Measurements from ENCODE around the gene KRTAP10-8.
"Not testable (repeated sequence)": the region's sequence is repeated elsewhere in the genome, so short reads cannot be mapped to it uniquely, and the experiment has no call there.

KRTAP10-8 gene

GRCh38 chr21:44627831-44628233 lies 16.0 kb downstream of the KRTAP10-8 start:
- H3K4me3 Mint-ChIP-seq; H3K27me3 Mint-ChIP-seq (ENCODE audit: low read depth); DNase-seq (ENCODE audit: low spot score); H3K4me1 Mint-ChIP-seq (ENCODE audit: low read depth); H3K27ac Mint-ChIP-seq: not testable (repeated sequence)
- Mint-ChIP-seq H3K9me3 (peaks cover 52% of the 10 kb centered on the region), H3K36me3 (ENCODE audit: low read depth) (peaks cover 17% of the 10 kb centered on the region)

DNA sequence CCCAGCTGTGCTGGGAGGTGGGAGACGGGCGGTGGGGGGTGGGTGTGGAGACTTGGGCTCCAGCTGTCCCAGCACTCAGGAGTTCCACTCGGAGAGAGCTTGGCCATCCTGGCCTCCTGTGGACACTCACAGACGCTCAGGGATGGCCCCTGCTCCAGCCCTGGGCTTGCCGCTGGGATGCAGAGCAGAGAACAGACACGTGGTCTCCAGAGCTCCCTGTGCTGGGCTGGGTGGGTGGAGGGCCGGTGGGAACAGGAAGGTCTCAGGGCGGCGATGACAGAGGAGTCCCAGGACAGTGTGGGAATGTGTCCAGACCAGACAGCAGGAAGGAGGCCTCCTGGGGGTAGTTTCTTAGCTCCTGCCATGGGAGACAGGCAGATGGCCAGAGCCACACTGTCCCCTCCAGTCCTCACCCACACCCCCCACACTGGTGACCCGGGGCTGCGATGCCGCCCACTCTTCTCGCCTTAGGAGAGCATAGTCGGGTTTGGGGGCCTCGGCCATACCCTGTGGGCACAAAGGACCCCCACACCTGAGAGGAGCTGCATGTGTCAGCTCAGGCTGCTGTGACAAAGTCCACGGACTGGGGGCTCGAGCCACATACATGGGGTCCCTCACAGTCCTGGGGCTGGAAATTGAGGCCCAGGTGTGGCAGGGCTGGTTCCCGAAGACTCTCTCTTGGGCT lies 17.0 kb downstream of the KRTAP10-8 start:
- H3K4me3 Mint-ChIP-seq, result no peak overlapping the region
- no peak for DNase-seq (ENCODE audit: low spot score)
- H3K27me3 Mint-ChIP-seq (ENCODE audit: low read depth), result peaks cover 7% of the 10 kb centered on the region
- H3K9me3 Mint-ChIP-seq, result peaks cover 52% of the 10 kb centered on the region
- no peak overlapping the region for H3K27ac Mint-ChIP-seq
- H3K4me1 Mint-ChIP-seq (ENCODE audit: low read depth), result peaks cover 6% of the 10 kb centered on the region
- H3K36me3 Mint-ChIP-seq (ENCODE audit: low read depth), result peaks cover 14% of the 10 kb centered on the region

DNA sequence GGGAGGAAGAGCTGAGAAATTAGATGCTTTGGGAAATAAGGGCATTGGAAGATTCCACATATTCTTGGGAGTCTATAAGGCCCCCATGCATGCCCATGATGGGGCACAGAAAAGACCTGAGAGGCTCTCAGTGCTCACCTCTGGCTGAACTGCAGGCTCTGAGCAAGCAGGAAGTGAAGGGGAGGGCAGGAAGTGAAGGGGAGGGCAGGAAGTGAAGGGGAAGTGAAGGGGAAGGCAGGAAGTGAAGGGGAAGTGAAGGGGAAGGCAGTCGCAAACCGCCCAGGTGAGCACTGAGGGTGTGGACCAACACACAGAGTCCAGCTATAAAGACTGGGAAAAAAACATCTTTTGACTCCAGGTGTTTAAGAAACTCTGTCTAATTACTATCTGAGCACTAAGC lies 18.6 kb downstream of the KRTAP10-8 start:
- Mint-ChIP-seq H3K36me3 (ENCODE audit: low read depth) (peaks cover 10% of the 10 kb centered on the region), H3K27ac (no peak overlapping the region), H3K27me3 (ENCODE audit: low read depth) (peaks cover 4% of the 10 kb centered on the region), H3K9me3 (peaks cover 38% of the 10 kb centered on the region), H3K4me3 (no peak overlapping the region), H3K4me1 (ENCODE audit: low read depth) (peaks cover 6% of the 10 kb centered on the region)
- no peak for DNase-seq (ENCODE audit: low spot score)

DNA sequence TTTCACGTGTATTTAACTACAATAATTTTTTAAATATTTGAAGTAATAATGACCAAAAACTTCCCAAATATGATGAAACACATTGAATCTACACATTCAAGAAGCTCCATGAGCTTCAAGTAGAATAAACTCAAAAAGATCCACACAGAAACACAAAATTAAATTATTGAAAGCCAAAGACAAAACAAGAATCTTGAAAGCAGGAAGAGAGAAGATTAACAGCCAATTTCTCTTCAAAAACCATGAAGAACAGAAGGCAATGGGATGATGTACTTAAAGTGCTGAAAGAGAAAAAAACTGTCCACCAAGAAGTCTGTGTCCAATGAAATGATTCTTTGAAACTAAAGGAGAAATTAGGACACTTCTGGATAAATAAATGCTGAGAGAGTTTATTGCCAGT lies 20.2 kb downstream of the KRTAP10-8 start:
- H3K27ac Mint-ChIP-seq, result no peak overlapping the region
- H3K4me1 Mint-ChIP-seq (ENCODE audit: low read depth), result peaks cover 6% of the 10 kb centered on the region
- no peak for DNase-seq (ENCODE audit: low spot score)
- peaks cover 10% of the 10 kb centered on the region for H3K36me3 Mint-ChIP-seq (ENCODE audit: low read depth)
- peaks cover 4% of the 10 kb centered on the region for H3K27me3 Mint-ChIP-seq (ENCODE audit: low read depth)
- H3K4me3 Mint-ChIP-seq, result no peak overlapping the region
- H3K9me3 Mint-ChIP-seq, result peaks cover 38% of the 10 kb centered on the region

- H3K36me3 Mint-ChIP-seq (ENCODE audit: low read depth), result peaks cover 5% of the 10 kb centered on the region
- no peak overlapping the region for H3K4me3 Mint-ChIP-seq
- peaks cover 35% of the 10 kb centered on the region for H3K9me3 Mint-ChIP-seq
- peaks cover 7% of the 10 kb centered on the region for H3K27me3 Mint-ChIP-seq (ENCODE audit: low read depth)
- no peak for DNase-seq (ENCODE audit: low spot score)
- H3K4me1 Mint-ChIP-seq (ENCODE audit: low read depth), result no peaks in the 10 kb centered on the region
- no peak overlapping the region for H3K27ac Mint-ChIP-seq
Observed at GRCh38 chr21:44636209-44637017, 24.5 kb downstream of the KRTAP10-8 start.

DNA sequence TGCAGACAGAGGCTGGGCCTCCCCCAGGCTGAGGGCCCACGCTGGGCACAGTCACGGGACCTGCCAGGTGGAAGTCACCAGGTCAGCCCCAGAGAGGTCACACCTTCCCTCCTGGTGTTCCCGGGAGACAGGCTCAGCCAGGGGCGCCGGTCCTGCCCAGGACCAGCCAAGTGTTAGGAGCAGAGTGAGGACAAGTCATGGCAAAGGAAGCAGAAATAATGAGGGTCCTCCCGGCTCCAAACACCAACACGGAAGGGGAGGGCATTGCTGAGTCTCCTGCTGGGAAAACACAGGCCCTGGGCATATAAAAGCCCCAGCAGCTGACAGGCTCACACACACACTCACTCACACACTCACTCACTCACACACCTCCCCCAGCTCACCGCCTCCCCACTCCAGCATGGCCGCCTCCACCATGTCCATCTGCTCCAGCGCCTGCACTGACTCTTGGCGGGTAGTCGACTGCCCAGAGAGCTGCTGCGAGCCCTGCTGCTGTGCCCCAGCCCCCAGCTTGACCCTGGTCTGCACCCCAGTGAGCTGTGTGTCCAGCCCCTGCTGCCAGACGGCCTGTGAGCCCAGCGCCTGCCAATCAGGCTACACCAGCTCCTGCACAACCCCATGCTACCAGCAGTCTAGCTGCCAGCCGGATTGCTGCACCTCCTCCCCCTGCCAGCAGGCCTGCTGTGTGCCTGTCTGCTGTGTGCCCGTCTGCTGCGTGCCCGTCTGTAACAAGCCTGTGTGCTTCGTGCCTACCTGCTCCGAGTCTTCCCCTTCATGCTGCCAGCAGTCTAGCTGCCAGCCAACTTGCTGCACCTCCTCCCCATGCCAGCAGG lies 25.4 kb downstream of the KRTAP10-8 start, which contains the start of gene KRTAP10-10:
TSS of gene KRTAP10-10 (plus strand) at position 339 of the 833 bp plus-strand sequence. CDS start at position 401, 62 bp downstream.
- peaks cover 33% of the 10 kb centered on the region for H3K9me3 Mint-ChIP-seq
- H3K4me3 Mint-ChIP-seq, result no peak within 1 kb of the TSS
- no peak within 1 kb of the TSS for H3K27ac Mint-ChIP-seq
- peaks cover 5% of the 10 kb centered on the region for H3K27me3 Mint-ChIP-seq (ENCODE audit: low read depth)
- peaks cover 2% of the 10 kb centered on the region for H3K36me3 Mint-ChIP-seq (ENCODE audit: low read depth)
- no peak for DNase-seq (ENCODE audit: low spot score)
- no peaks in the 10 kb centered on the region for H3K4me1 Mint-ChIP-seq (ENCODE audit: low read depth)

- peaks cover 33% of the 10 kb centered on the region for H3K9me3 Mint-ChIP-seq
- not testable (repeated sequence) for H3K4me1 Mint-ChIP-seq (ENCODE audit: low read depth); H3K27ac Mint-ChIP-seq; H3K36me3 Mint-ChIP-seq (ENCODE audit: low read depth); DNase-seq (ENCODE audit: low spot score); H3K4me3 Mint-ChIP-seq; H3K27me3 Mint-ChIP-seq (ENCODE audit: low read depth)
Observed at GRCh38 chr21:44637851-44638348, 26.0 kb downstream of the KRTAP10-8 start.

GRCh38 chr21:44638506-44639330 lies 26.8 kb downstream of the KRTAP10-8 start:
- H3K27me3 Mint-ChIP-seq (ENCODE audit: low read depth); H3K36me3 Mint-ChIP-seq (ENCODE audit: low read depth); DNase-seq (ENCODE audit: low spot score); H3K27ac Mint-ChIP-seq; H3K4me3 Mint-ChIP-seq; H3K4me1 Mint-ChIP-seq (ENCODE audit: low read depth): not testable (repeated sequence)
- H3K9me3 Mint-ChIP-seq, result peaks cover 33% of the 10 kb centered on the region

- H3K4me1 Mint-ChIP-seq (ENCODE audit: low read depth), result no peaks in the 10 kb centered on the region
- no peak overlapping the region for H3K4me3 Mint-ChIP-seq
- H3K36me3 Mint-ChIP-seq (ENCODE audit: low read depth), result peaks cover 7% of the 10 kb centered on the region
- peaks cover 37% of the 10 kb centered on the region for H3K9me3 Mint-ChIP-seq
- DNase-seq (ENCODE audit: low spot score), result no peak
- H3K27me3 Mint-ChIP-seq (ENCODE audit: low read depth), result peaks cover 3% of the 10 kb centered on the region
- H3K27ac Mint-ChIP-seq, result no peak overlapping the region
Observed at GRCh38 chr21:44639331-44639655, 27.4 kb downstream of the KRTAP10-8 start.

DNA sequence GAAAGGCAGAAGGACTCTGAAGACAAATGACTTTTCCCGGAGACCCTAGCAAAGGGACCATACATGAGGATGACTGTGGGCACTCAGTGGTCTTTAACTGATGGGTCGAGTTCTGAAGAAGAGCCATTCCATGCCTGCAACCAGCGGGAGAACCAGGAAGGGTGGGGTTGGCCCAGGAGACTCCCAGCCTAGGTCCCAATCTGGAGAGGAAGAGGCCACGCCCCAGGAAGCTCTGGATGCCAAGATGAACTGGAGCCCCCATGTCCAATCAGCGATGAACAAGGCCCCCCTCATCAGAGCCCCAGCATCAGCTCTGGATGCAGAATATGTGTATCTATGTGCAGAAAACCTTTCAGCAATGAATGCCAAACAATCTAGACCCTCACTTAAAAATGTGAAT lies 28.9 kb downstream of the KRTAP10-8 start:
- H3K4me3 Mint-ChIP-seq, result no peak overlapping the region
- H3K9me3 Mint-ChIP-seq, result peaks cover 47% of the 10 kb centered on the region
- peaks cover 7% of the 10 kb centered on the region for H3K36me3 Mint-ChIP-seq (ENCODE audit: low read depth)
- H3K27me3 Mint-ChIP-seq (ENCODE audit: low read depth), result peaks cover 3% of the 10 kb centered on the region
- no peak for DNase-seq (ENCODE audit: low spot score)
- H3K27ac Mint-ChIP-seq, result no peak overlapping the region
- H3K4me1 Mint-ChIP-seq (ENCODE audit: low read depth), result no peaks in the 10 kb centered on the region

- H3K4me3 Mint-ChIP-seq, result no peak overlapping the region
- peaks cover 3% of the 10 kb centered on the region for H3K27me3 Mint-ChIP-seq (ENCODE audit: low read depth)
- DNase-seq (ENCODE audit: low spot score), result no peak
- no peaks in the 10 kb centered on the region for H3K4me1 Mint-ChIP-seq (ENCODE audit: low read depth)
- peaks cover 7% of the 10 kb centered on the region for H3K36me3 Mint-ChIP-seq (ENCODE audit: low read depth)
- no peak overlapping the region for H3K27ac Mint-ChIP-seq
- H3K9me3 Mint-ChIP-seq, result peaks cover 54% of the 10 kb centered on the region
Observed at GRCh38 chr21:44643741-44644310, 31.9 kb downstream of the KRTAP10-8 start.

DNA sequence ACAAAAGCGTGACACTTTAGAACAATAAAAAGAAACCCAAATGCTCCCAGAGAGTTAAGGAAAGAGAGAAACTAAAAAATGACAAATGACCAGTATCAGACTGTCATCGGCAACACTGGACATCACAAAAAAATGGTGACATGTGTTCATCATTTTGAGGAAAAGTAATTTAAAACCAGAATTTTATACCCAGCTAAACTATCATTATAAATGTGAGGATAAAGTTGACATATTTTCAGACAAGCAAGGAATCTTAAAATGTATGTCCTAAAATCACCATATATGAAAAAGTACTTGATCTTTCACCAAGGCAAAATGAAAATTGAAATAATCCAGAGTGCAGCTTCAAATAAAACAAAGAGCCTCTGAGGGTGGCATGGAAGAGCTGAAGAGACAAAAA lies 33.0 kb downstream of the KRTAP10-8 start:
- DNase-seq (ENCODE audit: low spot score), result no peak
- no peaks in the 10 kb centered on the region for H3K4me1 Mint-ChIP-seq (ENCODE audit: low read depth)
- H3K9me3 Mint-ChIP-seq, result peaks cover 52% of the 10 kb centered on the region
- no peak overlapping the region for H3K4me3 Mint-ChIP-seq
- peaks cover 7% of the 10 kb centered on the region for H3K36me3 Mint-ChIP-seq (ENCODE audit: low read depth)
- H3K27ac Mint-ChIP-seq, result no peak overlapping the region
- H3K27me3 Mint-ChIP-seq (ENCODE audit: low read depth), result peaks cover 3% of the 10 kb centered on the region

Measured in T-helper 2 cell treated with Interferon-gamma antibody and Interleukin-4, amounts not matched to agents 5 μg/mL and 100 μg/mL, for 36 hours (primary cell).